ENCODE results near the gene SLC13A3.

- TF ChIP-seq POLR2A (IDR thresholded peaks at IDR 0.05; ENCODE audit: extremely low read depth, insufficient read length) (no peak), CTCF (IDR thresholded peaks at IDR 0.05; ENCODE audit: low read depth, low read length) (no peak)
These were observed 19.6 kb upstream of the SLC13A3 start for GRCh38 chr20:46670585-46671584.

All from NB4 (cell line).